NCI-H2227 treated with DMSO at 0.1 percent for 48 hours (cell line): ENCODE data around the gene NCKAP5.
A peak's percentile ranks its signal among the peaks of the same experiment; 100 is the strongest.

ENCODE experiments used
- DNase-seq: peaks from one replicate; lab custom pipeline; 2025; lab: John Stamatoyannopoulos, UW

NCKAP5 gene

GRCh38 chr2:133421516-133422324 lies 146.5 kb downstream of the NCKAP5 start:
- DNase-seq: peak; percentile 82

- DNase-seq: no peak
Measured at GRCh38 chr2:133420788-133421187, 147.5 kb downstream of the NCKAP5 start.

- DNase-seq: no peak
Measured at GRCh38 chr2:133418671-133419070, 149.6 kb downstream of the NCKAP5 start.

GRCh38 chr2:133418021-133418420 lies 150.2 kb downstream of the NCKAP5 start:
- DNase-seq: peak; percentile 57

GRCh38 chr2:133417415-133417814 lies 150.8 kb downstream of the NCKAP5 start:
- DNase-seq: no peak

- DNase-seq: no peak
Measured at GRCh38 chr2:133416736-133417135, 151.5 kb downstream of the NCKAP5 start.

GRCh38 chr2:133416146-133416545 lies 152.1 kb downstream of the NCKAP5 start:
- no peak for DNase-seq

- DNase-seq: no peak
Measured at GRCh38 chr2:133415210-133415876, 152.9 kb downstream of the NCKAP5 start.

- no peak for DNase-seq
Measured at GRCh38 chr2:133414486-133415209, 153.6 kb downstream of the NCKAP5 start.

- peak; percentile 64 for DNase-seq
Measured at GRCh38 chr2:133413863-133414262, 154.4 kb downstream of the NCKAP5 start.

- no peak for DNase-seq
Measured at GRCh38 chr2:133412694-133413093, 155.6 kb downstream of the NCKAP5 start.

- no peak for DNase-seq
Measured at GRCh38 chr2:133411857-133412256, 156.4 kb downstream of the NCKAP5 start.

GRCh38 chr2:133411101-133411500 lies 157.2 kb downstream of the NCKAP5 start:
- no peak for DNase-seq

GRCh38 chr2:133409581-133410285 lies 158.5 kb downstream of the NCKAP5 start:
- no peak for DNase-seq

GRCh38 chr2:133408671-133409070 lies 159.6 kb downstream of the NCKAP5 start:
- no peak for DNase-seq

GRCh38 chr2:133407341-133407740 lies 160.9 kb downstream of the NCKAP5 start:
- DNase-seq: no peak

GRCh38 chr2:133405252-133405651 lies 163.0 kb downstream of the NCKAP5 start:
- DNase-seq: no peak

GRCh38 chr2:133400411-133400810 lies 167.9 kb downstream of the NCKAP5 start:
- no peak for DNase-seq

- DNase-seq: no peak
Measured at GRCh38 chr2:133393895-133394294, 174.4 kb downstream of the NCKAP5 start.

GRCh38 chr2:133390156-133390555 lies 178.1 kb downstream of the NCKAP5 start:
- no peak for DNase-seq

GRCh38 chr2:133389569-133389968 lies 178.7 kb downstream of the NCKAP5 start:
- DNase-seq: no peak

GRCh38 chr2:133382566-133382965 lies 185.7 kb downstream of the NCKAP5 start:
- no peak for DNase-seq
